NCI-H1417 treated with DMSO at 0.1 percent for 48 hours (cell line): Measurements from ENCODE around the gene IQCF6.
"Not testable (repeated sequence)": the region's sequence is repeated elsewhere in the genome, so short reads cannot be mapped to it uniquely, and the experiment has no call there.

Source experiments
- DNase-seq: peaks from one replicate; lab custom pipeline; 2025; lab: John Stamatoyannopoulos, UW

Gene IQCF6

GRCh38 chr3:51779137-51779536 is at the start of gene IQCF6:
Gene IQCF6 (minus strand): TSS chr3:51779237. CDS start chr3:51779224, 13 bp downstream.
- DNase-seq, result no peak

GRCh38 chr3:51828297-51828696 is 49.3 kb upstream of the IQCF6 start:
- no peak for DNase-seq

DNA sequence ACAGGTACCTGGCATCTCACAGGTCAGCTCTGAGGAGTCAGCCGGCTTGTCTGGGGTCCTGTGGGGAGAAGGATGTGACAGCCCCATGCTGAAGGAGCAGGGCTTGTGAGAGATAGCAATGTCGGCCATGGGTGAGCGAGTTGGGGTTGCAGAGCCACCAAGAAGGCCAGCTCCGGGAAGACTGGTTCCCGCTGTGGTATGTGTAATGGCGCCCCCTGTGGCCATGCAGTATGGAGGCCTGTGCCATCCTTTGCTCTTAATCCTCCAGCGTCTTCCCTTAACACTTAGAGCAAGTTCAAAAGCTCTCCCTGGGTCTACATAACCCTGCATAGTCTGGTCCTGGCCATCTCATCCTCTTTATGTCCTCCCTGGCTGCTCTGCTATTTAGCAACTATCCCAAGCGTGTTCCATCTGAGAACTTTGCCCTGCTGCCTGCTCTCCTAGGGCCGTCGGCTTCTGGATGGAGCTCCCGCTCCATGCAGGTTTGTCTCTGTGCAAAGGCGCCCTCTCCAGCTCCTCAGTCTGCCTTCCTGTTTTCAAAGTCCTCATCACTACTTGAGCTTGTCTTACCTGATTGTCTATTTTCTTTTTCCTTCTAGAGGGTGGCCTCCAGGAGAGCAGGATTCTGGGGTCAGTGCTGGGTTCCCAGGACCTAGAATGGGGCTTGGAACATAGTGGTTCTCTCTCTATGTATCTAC is 40.8 kb upstream of the IQCF6 start:
- no peak for DNase-seq

DNA sequence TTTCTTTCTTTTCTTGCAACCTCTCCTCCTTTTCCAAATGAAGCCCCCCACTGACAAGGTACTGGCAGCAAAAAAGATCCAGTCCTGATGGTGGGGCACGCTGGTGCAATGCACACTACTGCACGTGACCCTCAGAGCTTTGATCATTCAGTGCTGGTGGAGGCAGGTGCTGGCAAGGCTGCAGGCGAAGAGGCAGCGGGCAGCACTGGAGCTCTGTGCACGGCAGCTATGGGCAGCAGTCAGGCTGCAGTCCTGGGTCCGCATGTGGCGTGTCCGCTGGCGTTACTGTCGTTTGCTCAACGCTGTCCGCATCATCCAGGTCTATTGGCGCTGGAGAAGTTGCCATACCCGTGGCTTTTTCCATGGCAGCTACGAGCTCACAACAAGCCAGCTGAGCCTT is 40.1 kb upstream of the IQCF6 start:
- no peak for DNase-seq

DNA sequence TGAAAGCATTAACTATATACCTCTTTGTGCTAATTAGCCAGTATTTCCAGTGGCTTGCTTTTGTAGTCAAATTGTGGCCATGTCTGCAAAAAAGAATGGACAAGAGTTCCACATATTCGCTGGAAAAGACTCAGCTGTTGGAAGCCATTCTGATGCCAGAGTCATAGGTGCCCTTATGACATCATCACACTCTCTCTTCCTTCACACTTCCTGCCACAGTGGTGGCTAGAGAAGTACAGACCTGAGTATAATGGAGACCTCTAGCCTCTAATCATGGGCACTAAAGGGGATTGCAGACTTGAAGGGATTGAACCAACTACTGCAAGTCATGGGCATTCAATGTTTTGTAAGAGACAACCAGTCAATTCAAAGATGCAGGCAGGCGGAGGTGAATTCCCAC is 38.3 kb upstream of the IQCF6 start:
- DNase-seq, result no peak

- no peak for DNase-seq
These were observed 37.7 kb upstream of the IQCF6 start for GRCh38 chr3:51816723-51817122.

- DNase-seq, result no peak
These were observed 36.6 kb upstream of the IQCF6 start for GRCh38 chr3:51815614-51816013.

GRCh38 chr3:51814034-51814433 is 35.0 kb upstream of the IQCF6 start:
- DNase-seq, result no peak

- DNase-seq, result no peak
These were observed 34.5 kb upstream of the IQCF6 start for GRCh38 chr3:51813539-51813938.

DNA sequence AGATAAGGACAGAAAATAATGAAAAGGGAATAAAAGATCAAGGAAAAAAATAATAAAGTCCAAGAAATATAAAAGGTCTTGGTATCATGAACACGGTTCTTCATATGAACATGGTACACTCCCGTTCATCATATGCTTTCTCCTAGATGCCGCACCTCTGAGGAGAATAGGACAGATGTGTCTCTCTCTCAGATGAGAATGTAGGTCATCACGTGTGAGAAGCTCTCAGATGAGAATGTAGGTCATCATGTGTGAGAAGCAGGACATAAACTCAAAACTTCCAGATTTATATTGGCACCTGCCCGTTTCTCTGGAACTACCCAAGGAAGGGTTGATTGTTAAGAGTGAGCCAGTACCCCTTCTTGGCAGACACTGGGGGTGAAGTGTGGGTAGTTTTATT is 29.9 kb upstream of the IQCF6 start:
- no peak for DNase-seq

- DNase-seq, result no peak
These were observed 23.2 kb upstream of the IQCF6 start for GRCh38 chr3:51802106-51802703.

DNA sequence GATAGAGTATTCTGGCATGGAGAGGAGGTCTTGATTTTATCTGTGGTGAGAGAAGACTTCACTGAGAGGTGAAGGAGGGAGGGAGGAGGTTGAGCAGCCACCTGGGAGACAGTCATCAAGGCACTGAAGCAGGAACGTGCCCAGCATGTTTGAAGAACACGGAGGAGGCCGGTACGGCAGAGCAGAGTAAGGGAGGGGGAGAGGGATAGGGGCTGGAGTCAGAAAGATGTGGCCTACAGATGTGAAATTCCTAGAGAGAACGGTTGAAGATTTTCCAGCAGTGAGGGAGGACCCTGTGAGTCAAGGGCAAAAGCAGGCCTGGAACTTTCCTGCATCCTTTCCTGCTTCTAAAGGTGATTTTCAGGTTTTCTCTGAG is 21.7 kb upstream of the IQCF6 start:
- DNase-seq, result no peak

GRCh38 chr3:51799879-51800749 is 21.1 kb upstream of the IQCF6 start:
- no peak for DNase-seq

DNA sequence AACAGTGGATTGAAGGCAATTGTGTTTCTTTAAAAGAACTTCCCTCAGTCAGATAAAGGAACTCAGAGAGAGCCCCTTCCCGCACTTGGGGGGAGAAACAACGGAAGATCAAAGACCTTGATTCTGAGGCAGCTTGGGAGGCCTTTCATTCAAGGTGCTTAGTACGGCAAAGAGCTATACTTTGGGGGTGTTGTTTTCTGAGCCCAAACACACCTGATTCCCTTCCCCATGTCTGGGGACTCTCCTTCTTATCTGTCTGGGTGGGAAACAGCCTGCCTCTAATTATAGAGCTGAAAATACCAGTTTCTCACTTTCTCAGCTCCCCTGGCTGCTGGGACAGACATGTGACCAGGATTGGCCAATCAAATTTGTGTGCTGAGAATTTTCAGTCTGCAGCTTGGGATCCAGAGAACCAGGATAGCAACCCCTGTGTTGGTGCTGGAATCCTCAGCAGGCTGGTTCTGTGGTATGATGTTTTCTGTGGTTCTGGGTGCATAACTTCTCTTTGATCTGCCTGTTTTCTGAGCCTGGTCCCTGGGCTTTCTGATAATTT is 19.4 kb upstream of the IQCF6 start:
- no peak for DNase-seq

DNA sequence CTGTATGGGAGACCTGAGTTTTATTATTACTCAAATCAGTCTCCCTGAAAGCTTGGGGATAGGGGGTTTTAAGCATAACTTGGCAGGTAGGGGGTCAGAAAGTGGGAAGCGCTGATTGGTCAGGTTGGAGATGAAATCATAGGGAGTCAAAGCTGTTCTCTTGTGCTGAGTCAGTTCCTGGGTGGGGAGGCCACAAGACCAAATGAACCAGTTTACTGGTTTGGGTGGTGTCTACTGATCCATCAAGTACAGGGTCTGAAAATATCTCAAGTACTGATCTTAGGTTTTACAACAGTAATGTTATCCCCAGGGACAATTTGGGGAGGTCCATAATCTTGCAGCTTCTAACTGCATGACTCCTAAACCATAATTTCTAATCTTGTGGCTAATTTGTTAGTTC is 17.8 kb upstream of the IQCF6 start:
- no peak for DNase-seq

- DNase-seq, result no peak
These were observed 15.2 kb upstream of the IQCF6 start for GRCh38 chr3:51794206-51794605.

- DNase-seq, result no peak
These were observed 13.2 kb upstream of the IQCF6 start for GRCh38 chr3:51792206-51792605.

DNA sequence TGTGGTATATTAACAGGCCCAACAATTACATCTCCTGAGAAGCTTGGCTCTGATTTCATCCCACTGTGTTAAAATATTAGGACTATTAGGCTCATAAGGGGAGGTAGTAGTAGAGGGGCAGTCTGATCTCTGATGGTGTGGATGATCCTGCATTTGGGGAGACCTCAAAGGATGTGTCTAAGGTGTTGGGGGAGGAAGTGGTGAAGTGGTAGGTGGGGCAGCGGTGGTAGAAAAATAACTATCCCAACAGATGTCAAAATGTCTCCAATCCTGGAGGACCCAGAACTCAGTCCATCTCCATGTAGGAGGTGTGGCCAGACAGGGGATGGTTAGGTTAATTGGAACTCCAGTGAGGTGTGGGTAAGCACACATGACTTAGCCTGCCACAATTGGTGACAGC is 10.4 kb upstream of the IQCF6 start:
- DNase-seq, result no peak

DNA sequence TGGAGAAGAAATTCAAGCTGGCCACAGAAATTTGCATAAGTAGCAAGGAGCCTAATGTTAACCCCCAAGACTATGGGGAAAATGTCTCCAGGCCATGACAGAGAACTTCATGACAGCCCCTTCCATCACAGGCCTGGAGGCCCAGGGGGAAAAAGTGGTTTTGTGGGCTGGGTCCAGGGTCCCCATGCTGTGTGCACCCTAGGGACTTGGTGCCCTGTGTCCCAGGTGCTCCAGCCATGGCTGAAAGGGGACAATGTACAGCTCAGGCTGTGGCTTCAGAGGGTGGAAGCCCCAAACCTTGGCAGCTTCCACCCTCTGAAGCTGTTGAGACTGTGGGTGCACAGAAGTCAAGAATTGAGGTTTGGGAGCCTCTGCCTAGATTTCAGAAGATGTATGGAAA is 8.5 kb upstream of the IQCF6 start:
- DNase-seq, result not testable (repeated sequence)

DNA sequence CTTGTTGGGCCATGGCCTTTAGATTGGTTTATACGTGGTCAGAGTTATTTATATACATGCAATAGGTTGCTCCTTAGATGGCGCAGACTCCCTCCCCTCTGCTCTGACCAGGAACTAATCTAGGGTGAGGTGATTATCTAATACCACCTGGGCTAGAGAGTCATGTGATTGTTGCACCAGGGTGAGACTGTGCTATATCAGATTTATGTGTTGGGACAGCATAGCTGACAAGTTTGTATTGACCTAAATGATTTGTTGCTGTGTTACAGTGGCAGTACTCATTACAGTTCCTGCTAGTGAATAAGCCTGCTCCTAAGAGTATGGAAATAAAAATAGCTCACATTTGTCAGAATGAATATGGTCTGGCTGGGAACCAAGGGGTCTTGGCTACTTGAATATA is 7.2 kb upstream of the IQCF6 start:
- DNase-seq, result no peak

- no peak for DNase-seq
These were observed 483 bp downstream of the IQCF6 start for GRCh38 chr3:51778554-51778953.

- no peak for DNase-seq
These were observed 1.1 kb downstream of the IQCF6 start for GRCh38 chr3:51777985-51778384.

DNA sequence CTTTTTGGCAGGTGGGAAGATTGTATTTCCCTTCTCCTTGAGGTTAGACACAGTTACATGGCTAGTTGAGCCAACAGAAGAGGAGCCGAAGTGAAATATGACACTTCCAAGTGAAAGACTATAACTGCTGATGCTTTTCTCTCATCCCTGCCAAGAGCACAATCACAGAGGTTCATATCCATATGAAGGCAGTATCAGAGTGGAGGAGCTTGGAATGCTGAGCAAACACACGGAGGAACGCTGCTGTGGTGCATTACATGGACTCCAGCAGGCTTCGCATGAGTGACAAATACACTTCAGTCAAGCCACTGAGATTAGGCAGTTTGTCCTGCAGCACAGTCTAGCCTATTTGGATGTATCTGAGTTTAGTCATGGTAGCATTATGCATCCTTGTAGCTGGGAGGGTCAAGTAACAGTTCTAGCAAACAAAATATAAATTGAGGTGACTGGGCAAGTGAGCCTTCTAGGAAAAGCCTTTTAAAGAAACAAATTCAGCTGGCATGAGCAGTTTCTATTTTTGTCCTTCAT is 5.4 kb downstream of the IQCF6 start:
- no peak for DNase-seq
